Right ventricle myocardium inferior (tissue), 1 donor: Measurements from ENCODE around the gene SETD1A. TPM values are rescaled to one million over a fixed set of nuclear protein-coding genes. Genes with fewer than 3 reads are reported as not detected.
"Not testable (repeated sequence)": the region's sequence is repeated elsewhere in the genome, so short reads cannot be mapped to it uniquely, and the experiment has no call there.

ENCODE experiments used
- ATAC-seq: fragments of 200-7000 bp; cut with Tn5 transposase; one replicate; pipeline ENCODE4 v1.9.1; 2020; ENCODE audit warnings: mild to moderate bottlenecking, moderate library complexity
- DNase-seq: peaks from one replicate; pipeline ENCODE4 v3.0.0; 2021; ENCODE audit errors: missing footprints
- intact Hi-C: fragments of 100-400 bp; cut with DNase I; formaldehyde crosslinking; loops from one replicate; pipeline ENCODE4 v1.11.0; 2022
- total RNA-seq: library from RNA; stranded (reverse); fragmentation: NEBNext Ultra II Directional; extraction: Animal tissue kit (Norgen Biotek cat#: 25700); gene quantifications from one replicate; pipeline ENCODE4 v1.2.1, GENCODE V29; 2021
- donor health status: DM: no; HTN: yes; CAD: no; lungs with severe emphysema.

SETD1A gene
- total RNA-seq, 1 donor from 2014 or later, result 9.4 TPM

DNA sequence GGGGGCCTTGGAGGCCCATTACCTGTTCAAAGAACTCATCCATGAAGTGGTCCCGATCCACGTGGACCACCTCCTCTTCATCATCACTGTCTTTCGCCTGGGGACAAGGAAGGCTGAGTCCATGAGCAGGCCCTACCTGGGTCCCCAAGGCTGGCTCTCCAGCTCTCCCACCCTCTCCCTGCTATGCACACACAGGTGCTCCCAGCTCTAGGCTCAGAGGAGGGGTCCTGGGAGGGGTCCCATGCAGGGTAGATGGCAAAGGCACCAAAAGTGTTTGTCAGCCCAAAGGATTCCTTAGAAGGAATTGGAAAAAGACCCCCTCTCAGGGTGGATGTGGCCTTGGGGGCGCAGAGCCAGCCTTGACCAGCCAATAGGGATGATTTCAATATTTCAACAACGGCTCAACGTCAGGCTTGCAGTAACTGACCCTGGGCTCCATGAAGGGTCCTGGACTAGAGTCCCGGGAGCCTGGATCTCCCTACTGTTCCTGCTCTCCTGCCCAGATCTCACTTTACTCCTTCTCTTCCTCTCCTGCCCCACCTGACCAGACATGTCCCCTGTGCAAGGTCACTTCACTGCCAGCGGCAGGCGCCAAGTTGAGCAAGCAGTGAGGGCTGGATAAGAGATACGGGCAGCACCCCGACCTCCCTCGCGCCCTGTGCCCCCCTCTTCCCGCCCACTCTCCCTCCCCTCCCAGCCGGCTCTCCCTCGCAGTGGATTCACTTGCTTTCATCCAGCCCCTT is 44.1 kb downstream of the SETD1A start:
- intact Hi-C loops, result no loop called here
- ATAC-seq, result no peak
- no peak for DNase-seq

DNA sequence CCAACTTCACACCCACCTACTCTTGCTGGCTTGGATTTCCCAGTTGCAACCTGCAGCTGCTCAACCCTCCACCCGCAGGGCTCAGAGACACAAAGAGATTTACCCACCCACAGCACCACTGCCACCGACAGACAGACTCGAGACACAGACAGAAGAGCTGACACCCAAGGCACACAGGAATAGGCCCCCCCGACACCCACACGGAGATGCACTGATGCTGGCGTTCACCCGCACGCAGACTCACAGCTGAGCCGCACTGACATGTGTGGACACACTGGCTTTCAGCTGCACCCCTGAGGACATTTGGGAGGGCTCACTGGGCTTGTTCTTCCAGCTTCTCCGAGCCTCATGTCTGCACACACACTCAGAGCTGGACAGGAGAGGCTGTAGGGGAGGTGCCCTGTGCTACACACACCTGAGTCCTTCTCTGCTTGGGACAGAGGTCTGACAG is 44.7 kb downstream of the SETD1A start:
- no peak for ATAC-seq
- DNase-seq, result no peak
- intact Hi-C loops, result no loop called here

DNA sequence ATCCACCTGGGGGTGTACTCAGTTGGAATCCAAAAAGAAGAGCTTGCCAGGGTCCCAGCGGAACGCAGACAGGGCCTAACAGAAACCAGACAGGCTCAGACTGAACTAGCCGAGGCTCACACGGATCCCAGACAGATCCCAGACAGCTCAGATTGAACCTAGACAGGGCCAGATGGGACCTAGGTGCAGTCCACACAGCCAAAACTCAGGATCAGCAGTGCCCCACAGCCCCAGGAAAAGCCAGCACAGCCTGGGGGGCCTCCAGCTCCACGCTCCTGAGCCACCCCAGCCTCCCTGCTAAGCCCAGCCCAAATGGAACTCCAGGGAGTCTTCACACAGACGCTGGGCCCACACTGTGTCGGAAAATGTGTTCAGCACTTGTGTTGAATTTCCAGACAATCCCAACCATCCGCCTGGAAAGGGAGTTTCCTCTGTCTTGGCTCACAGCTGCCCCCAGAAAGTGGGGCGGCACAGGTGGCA is 45.3 kb downstream of the SETD1A start:
- DNase-seq (no peak), ATAC-seq (no peak)
- intact Hi-C loops, result no loop called here

DNA sequence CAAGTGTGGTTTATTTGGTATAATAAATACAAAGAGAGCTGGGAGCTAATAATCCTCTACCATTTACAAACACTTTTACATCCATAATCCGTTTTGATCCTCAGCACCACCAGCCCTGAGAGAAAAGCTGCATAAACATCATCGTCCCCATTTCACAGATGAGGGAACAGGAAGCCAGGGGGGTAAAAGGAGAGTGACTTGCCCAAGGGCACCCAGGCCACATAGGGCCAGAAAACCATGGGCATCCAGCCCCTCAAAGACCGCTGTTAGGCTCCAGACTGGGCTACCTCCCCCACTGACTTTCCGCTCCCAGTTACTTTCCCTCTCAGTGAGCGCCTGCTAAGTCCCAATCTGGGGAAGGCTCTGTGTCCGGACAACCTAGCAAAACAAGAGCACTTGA is 46.2 kb downstream of the SETD1A start:
- ATAC-seq (no peak), DNase-seq (no peak)
- intact Hi-C loops, result no loop called here

DNA sequence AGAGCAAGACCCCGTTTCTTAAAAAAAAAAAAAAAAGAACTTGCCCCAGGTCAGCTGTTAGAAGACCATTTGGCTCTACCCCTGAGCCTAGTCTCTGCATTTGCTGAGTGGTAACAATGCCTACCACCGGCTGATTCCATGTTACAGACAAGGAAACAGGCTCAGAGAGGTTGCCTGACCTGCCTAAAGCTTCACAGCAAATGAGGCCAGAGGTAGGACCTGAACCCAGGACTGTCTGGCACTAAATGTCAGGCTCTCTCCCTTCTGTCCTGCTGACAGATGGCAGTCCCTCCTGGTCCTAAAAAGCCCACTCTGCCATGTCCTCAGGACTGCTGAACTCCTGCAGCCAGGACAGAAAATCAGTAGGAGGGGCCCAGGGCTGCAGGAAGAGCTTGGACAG is 47.1 kb downstream of the SETD1A start:
- DNase-seq (no peak), ATAC-seq (no peak)
- intact Hi-C loops, result no loop called here

DNA sequence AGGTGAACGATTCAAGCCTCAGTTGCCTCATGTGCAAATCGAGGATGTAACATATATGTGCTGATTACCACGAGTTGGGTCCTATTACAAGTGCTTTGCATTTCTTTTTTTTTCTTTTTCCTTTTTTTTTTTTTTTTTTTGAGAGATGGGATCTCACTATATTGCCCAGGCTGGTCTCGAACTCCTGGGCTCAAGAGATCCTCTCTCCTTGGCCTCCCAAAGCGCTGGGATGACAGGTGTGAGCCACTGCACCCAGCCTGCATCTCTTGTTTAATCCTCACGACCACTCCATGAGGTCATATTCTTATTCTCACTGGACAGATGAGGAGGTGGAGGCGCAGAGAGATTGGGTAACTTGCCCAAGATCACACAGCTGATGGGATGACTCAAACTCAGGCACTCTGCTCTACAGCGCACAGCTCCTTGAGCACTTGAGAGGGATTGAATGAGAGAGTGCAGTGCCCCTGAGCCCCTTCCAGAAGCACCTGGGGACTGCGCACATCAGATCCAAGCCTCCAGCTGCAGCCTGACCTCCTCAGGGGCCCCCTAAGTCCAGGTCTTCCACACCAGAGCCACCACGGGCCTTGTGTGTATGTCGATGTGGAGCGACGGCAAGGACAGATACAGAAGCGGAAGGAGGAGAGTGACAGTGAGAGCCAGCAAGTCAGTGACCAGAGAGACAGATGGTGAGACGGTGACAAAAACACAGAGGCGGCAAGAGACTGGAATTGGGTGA is 48.0 kb downstream of the SETD1A start:
- no peak for ATAC-seq

DNA sequence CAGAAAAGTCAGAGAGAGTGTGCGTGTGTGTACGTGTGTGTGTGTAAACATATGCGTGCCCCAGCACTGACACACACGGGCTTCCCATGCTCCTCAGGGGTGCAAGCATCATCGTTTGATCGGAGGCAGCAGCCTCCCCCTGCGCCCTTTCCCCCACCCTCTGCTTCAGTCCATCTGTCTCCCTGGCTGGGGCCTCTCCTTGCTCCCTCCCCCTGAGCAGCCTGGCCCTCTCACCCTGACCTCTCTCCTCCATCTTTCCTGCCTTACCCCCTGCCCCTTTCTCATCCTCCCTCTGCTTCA is 48.5 kb downstream of the SETD1A start:
- intact Hi-C loops, result no loop called here
- DNase-seq (no peak), ATAC-seq (no peak)

More for the DNA sequence above, 48.0 kb downstream of the SETD1A start:
- intact Hi-C loops, result no loop called here
- no peak for DNase-seq

DNA sequence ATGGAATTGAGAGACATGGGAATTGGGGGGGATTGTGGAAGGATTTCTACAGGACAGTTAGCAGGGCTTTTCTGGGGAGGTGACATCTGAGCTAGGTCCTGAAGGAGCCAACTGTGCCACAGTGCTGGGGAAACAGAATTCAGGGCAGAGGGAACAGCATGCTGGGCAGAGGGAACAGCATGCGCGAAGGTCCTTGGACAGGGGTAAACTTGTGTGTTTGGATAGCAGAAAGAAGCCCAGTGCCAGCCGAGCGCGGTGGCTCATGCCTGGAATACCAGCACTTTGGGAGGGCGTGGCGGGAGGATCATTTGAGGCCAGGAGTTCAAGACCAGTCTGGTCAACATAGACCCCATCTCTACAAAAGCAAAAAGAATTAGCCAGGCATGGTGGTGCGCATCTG is 49.0 kb downstream of the SETD1A start:
- intact Hi-C loops, result no loop called here
- DNase-seq, result no peak
- no peak for ATAC-seq

DNA sequence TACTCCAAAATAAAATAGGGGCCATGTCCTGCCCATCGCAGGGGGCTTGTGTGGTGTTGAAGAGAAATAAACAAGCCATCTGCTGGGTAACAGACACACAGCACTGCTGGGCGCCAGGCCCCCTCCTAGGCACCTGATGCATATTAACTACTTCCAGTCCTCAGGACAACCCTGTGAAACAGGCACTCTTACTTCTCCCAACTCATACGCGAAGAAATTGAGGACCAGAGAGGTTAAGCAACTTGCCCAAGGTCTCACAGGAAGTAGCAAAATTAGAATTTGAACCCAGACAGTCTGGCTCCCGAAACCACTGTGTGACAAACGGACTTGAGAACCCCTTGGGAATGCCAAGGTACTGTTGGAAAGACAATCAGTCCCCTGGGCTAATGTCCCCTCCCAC is 50.1 kb downstream of the SETD1A start:
- ATAC-seq (no peak), DNase-seq (no peak)
- intact Hi-C loops, result no loop called here

DNA sequence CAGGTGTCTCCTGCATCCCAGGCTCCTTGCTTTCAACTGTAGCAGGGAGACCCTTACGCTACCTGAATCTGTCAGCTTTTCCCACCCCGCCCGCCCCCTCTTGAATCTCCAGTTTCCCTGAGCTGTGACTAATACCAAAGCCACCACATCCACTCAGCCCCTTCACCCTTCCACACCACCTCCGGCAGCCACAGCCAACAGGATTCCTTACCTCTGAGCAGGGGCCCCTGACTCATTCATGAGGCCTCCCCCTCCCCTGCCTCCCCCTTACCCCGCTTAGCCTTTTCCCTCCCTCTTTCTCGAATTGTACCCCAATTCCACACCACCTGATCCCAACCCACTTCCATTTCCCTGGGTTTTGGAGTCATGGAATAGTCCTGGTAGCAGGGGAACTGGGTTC is 50.6 kb downstream of the SETD1A start:
- DNase-seq (no peak), ATAC-seq (no peak)
- intact Hi-C loops, result no loop called here

DNA sequence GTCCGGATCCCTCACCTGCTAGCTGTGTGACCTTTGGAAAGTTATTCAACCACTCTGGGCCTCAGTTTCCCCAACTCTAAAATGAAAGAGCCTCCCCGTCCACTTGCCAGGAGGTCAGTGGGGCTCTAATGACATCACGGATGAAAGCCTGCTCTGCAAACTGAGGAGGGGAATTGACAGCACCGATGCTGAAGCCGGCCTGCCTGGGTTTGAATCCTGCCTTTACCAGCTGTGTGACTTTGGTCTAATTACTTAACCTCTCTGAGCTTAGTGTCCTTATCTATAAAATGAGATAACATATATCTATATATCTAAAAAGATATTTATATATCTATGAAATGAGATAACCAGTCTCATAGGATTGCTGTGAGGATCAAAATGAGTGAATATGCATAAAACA is 51.0 kb downstream of the SETD1A start:
- ATAC-seq (no peak), DNase-seq (no peak)
- intact Hi-C loops, result no loop called here

DNA sequence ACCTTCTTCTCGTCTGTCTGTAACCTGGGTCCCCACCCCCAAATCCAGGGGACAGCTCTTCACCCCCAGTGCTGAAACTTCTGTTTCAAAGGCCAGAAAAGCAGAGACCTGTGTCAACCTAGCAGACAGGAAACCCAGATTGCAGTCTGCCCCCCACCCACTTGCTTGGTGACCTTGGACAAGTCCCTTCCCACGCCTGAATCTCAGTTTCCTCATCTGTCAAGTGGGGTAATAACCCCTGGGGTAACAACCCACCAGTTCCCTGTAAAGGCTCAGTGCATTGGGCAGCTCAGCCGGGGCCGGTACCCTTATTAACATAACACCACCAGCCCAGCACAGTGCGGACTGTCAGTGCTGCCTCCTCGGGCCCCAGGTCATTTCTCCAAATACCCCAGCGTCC is 51.6 kb downstream of the SETD1A start:
- no peak for DNase-seq
- ATAC-seq, result no peak
- intact Hi-C loops, result no loop called here

DNA sequence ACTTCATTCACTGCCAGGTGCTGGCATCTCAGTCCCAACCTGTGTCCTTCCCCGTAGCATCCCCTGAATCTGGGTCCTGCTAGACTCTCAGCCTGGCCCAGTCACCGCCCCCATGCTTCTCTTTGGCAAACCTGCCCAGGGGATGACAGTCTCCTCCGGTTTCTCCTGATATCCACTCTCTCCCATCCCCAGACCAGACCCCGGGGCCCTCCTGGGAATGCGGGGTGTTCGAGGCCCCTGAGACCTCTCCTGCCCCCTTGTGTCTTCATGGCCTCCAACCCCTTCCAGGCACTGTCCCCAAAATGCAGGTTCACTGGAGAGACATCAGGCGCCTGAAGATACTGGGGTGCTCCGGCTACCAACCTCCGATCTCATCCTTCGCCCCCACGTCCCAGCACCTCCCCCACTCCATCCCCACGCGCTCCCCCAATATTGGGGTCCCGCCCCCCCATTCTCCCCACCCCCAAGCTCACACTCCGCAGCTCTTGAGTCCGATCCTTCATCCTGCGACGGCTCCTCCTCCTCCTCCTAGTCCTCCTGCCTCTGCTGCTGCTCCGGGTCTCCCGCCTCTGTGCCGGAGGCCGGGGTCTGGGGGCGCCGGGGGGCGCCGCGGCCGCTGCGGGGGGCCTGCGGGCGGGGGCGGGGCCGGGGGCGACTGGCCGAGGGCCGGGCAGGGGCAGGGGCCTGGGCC is 52.5 kb downstream of the SETD1A start:
- ATAC-seq, result no peak
- intact Hi-C loops, result no loop called here
- DNase-seq, result no peak

DNA sequence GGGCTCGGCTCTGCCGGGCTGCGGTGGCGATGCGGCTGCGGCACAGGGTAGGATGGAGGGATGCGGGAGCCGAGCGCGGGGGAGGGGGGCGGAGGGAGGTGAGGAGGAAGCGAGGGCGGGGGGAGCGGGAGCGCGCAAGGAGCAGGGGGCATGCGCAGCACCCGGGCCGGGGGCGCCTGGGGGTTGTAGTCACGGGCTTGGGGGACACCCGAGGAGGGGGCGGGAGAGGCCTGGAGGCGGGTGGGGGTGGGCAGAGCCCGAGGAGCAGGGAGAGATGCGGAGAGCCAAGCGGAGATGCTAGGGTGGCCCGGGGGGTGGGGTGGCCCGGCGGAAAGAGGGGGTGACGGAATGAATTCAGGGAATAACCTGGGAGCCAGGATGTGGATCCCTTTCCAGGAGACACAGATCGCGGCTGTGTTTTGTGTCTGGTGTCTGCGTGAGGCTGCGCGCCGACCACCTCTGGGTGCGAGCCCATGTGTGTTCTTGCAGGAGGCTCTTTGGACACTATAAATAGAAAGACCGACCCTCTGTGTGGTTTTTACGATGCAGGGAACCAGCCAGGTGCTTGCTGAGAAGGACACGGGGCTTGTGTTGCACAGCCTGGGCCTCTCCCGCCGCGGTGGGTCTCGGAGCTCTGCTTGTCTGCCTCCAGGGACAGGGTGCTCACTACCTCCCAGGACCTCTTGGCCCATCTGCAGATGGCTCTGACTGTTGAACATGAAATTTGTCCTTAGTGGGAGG is 53.2 kb downstream of the SETD1A start, which contains the start of gene STX1B:
Gene STX1B, minus strand, starts transcription at position 54 of the 741 bp plus-strand sequence. CDS start 242 bp downstream, outside the sequence.
- intact Hi-C loops, result no loop called here
- no peak for ATAC-seq
- no peak for DNase-seq

DNA sequence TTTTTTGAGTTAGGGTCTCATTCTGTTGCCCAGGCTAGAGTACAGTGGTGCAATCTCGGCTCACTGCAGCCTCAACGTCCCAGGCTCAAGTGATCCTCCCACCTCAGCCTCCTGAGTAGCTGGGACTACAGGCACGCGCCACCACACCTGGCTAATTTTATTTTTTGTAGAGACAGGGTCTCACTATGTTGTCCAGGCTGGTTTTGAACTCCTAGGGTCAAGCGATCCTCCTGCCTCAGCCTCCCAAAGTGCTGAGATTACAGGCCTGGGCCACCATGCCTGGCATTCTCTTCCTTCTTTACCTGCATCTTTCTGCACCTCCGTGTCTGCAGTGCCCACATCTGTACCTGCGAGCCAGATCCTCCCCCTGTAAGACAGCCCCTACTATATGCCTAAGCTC is 54.3 kb downstream of the SETD1A start:
- intact Hi-C loops, DNase-seq: not testable (repeated sequence)

DNA sequence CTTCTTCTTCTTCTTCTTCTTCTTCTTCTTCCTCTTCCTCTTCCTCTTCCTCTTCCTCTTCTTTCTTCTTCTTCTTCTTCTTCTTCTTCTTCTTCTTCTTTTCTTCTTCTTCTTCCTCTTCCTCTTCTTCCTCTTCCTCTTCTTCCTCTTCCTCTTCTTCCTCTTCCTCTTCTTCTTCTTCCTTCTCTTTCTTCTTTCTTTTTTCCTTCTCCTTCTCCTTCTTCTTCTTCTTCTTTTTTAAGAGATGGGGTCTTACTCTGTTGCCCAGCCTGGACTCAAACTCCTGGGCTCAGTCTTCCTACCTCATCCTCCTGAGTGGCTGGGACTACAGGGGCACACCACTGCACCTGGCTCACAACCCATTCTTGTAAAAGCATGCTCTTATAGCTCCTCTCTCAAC is 55.7 kb downstream of the SETD1A start:
- ATAC-seq, DNase-seq, intact Hi-C loops: not testable (repeated sequence)

More for the DNA sequence above, 54.3 kb downstream of the SETD1A start:
- ATAC-seq, result not testable (repeated sequence)

DNA sequence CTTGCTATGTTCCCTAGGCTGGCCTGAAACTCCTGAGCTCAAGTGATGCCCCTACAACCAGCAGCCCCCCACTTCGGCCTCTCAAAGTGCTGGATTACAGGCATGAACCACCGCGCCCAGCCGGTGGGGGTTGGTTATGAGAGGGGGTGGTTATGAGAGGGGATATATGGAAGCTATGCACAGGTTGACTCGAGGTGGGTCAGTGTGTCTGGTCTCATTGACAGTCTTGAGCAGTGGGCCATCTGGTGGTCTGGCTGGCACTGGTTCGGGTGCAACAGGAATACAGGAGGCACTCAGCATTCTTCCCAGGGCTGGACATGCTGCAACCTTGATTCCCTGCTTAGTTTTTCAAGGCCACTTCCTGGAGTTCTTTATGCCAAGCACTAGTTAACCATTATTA is 58.5 kb downstream of the SETD1A start:
- ATAC-seq, result no peak
- no peak for DNase-seq
- intact Hi-C loops, result no loop called here

DNA sequence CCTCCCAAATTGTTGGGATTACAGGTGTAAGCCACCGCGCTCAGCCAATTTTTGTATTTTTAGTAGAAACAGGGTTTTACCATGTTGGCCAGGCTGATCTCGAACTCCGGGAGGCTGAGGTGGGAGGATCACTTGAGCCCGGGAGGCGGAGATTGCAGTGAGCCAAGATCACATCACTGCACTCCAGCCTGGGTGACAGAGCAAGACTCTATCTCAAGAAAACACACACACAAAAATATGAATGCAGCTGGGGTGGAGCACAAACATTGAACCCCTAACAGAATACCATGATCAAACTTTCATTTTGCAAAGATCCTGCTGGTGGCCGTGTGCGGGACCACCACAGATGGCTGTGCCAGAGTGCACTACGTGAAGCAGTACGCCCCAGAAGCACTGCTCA is 60.2 kb downstream of the SETD1A start:
- intact Hi-C loops, DNase-seq, ATAC-seq: not testable (repeated sequence)

DNA sequence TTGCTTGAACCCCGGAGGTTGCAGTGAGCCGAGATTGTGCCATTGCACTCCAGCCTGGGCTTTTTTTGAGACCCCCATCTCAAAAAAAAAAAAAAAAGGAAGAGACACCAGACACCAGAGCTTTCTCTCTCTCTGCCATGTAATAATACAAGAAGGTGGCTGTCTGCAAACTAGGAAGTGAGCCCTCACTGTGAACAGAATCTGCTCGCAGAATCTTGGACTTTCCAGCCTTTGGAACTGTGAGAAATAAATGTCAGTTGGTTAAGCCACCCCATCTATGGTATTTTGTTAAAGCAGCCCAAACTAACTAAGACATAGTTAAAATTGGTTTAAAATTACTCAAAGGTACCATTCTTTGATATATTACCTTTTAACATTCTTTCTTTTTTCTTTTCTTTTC is 63.0 kb downstream of the SETD1A start:
- ATAC-seq (no peak), DNase-seq (no peak)
- intact Hi-C loops, result no loop called here
